ENCODE measurements around the gene PITRM1. TPM values are rescaled to one million over a fixed set of nuclear protein-coding genes. Genes with fewer than 3 reads are reported as not detected.
A peak's percentile ranks its signal among the peaks of the same experiment; 100 is the strongest.
"Not testable (repeated sequence)": the region's sequence is repeated elsewhere in the genome, so short reads cannot be mapped to it uniquely, and the experiment has no call there.

Gene PITRM1
- 100 to 1,000 TPM in 2 of 6 donors, 10 to 100 TPM in 4; 63.4 to 216 (median 77.5) TPM for total RNA-seq

GRCh38 chr10:3172446-3173170 is at the start of gene PITRM1:
TSS of gene PITRM1 (minus strand) at chr10:3172782. CDS start at chr10:3172772, 10 bp downstream.
- Histone ChIP-seq H3K9me3 (no peaks in the 10 kb centered on the region), H3K27me3 (no peaks in the 10 kb centered on the region), H3K36me3 (peaks cover 4 to 25% (median 22%) of the 10 kb centered on the region in 4 donors), H3K4me1 (peaks cover 11 to 27% (median 14%) of the 10 kb centered on the region in 4 donors), H3K4me3 (peak within 1 kb of the TSS; percentile 65 to 96 (median 94)), H3K27ac (peak within 1 kb of the TSS; percentile 88 to 95 (median 89))
- WGBS, 2 donors = 0% methylated on average over 18 to 24 of the region's 73 CpGs
- TF ChIP-seq EP300 (IDR thresholded peaks at IDR 0.05) = peak in 1 of 4 donors; percentile 79
- TF ChIP-seq POLR2A (IDR thresholded peaks at IDR 0.05) = peak; percentile 88 to 99 (median 98)
- no peak for TF ChIP-seq CTCF (IDR thresholded peaks at IDR 0.05)
- TF ChIP-seq POLR2AphosphoS5 (IDR thresholded peaks at IDR 0.05) = peak; percentile 100
- DNase-seq (peak; percentile 99 to 100), ATAC-seq (ENCODE audit: low FRiP score in 2 of 2) (peak; percentile 97)

- ATAC-seq (ENCODE audit: low FRiP score in 2 of 2) = no peak
- Histone ChIP-seq H3K36me3 (no peaks in the 10 kb centered on the region), H3K4me1 (no peaks in the 10 kb centered on the region), H3K27me3 (no peaks in the 10 kb centered on the region), H3K27ac (no peak overlapping the region), H3K9me3 (no peaks in the 10 kb centered on the region), H3K4me3 (no peak overlapping the region)
- no peak for TF ChIP-seq POLR2A (IDR thresholded peaks at IDR 0.05)
- TF ChIP-seq EP300 (IDR thresholded peaks at IDR 0.05) = no peak
- TF ChIP-seq POLR2AphosphoS5 (IDR thresholded peaks at IDR 0.05) = no peak
- TF ChIP-seq CTCF (IDR thresholded peaks at IDR 0.05) = no peak
- DNase-seq = no peak
- WGBS, 2 donors = 80 to 82% methylated on average over 10 of the region's 10 CpGs
Observed at GRCh38 chr10:3222068-3222467, 49.5 kb upstream of the PITRM1 start.

GRCh38 chr10:3221601-3222000 is 49.0 kb upstream of the PITRM1 start:
- no CpG with 5 or more reads among the region's 2 CpGs for WGBS, 2 donors
- not testable (repeated sequence) for DNase-seq; H3K4me1 ChIP-seq; H3K27ac ChIP-seq; H3K4me3 ChIP-seq; H3K36me3 ChIP-seq; ATAC-seq (ENCODE audit: low FRiP score in 2 of 2); H3K27me3 ChIP-seq; H3K9me3 ChIP-seq

GRCh38 chr10:3220853-3221252 is 48.3 kb upstream of the PITRM1 start:
- TF ChIP-seq EP300 (IDR thresholded peaks at IDR 0.05) (no peak), CTCF (IDR thresholded peaks at IDR 0.05) (no peak), POLR2AphosphoS5 (IDR thresholded peaks at IDR 0.05) (no peak), POLR2A (IDR thresholded peaks at IDR 0.05) (no peak)
- DNase-seq (no peak), ATAC-seq (ENCODE audit: low FRiP score in 2 of 2) (no peak)
- no peak overlapping the region for H3K27ac ChIP-seq
- no peaks in the 10 kb centered on the region for H3K9me3 ChIP-seq
- no peak overlapping the region for H3K4me3 ChIP-seq
- H3K36me3 ChIP-seq = no peaks in the 10 kb centered on the region
- H3K27me3 ChIP-seq = no peaks in the 10 kb centered on the region
- H3K4me1 ChIP-seq = no peaks in the 10 kb centered on the region

- H3K4me1 ChIP-seq; DNase-seq; H3K36me3 ChIP-seq; H3K4me3 ChIP-seq; H3K9me3 ChIP-seq; ATAC-seq (ENCODE audit: low FRiP score in 2 of 2); H3K27me3 ChIP-seq; H3K27ac ChIP-seq: not testable (repeated sequence)
- WGBS, 2 donors = 93 to 94% methylated on average over 5 of the region's 5 CpGs
Observed at GRCh38 chr10:3219021-3219628, 46.5 kb upstream of the PITRM1 start.

- no peak for TF ChIP-seq CTCF (IDR thresholded peaks at IDR 0.05)
- no peak for TF ChIP-seq EP300 (IDR thresholded peaks at IDR 0.05)
- no peak for TF ChIP-seq POLR2A (IDR thresholded peaks at IDR 0.05)
- no peak for TF ChIP-seq POLR2AphosphoS5 (IDR thresholded peaks at IDR 0.05)
- DNase-seq (no peak), ATAC-seq (ENCODE audit: low FRiP score in 2 of 2) (no peak)
- WGBS, 2 donors = 90 to 91% methylated on average over 12 of the region's 12 CpGs
- Histone ChIP-seq H3K9me3 (no peaks in the 10 kb centered on the region), H3K27ac (no peak overlapping the region), H3K27me3 (no peaks in the 10 kb centered on the region), H3K36me3 (no peaks in the 10 kb centered on the region), H3K4me1 (no peaks in the 10 kb centered on the region), H3K4me3 (no peak overlapping the region)
Observed at GRCh38 chr10:3217853-3218252, 45.3 kb upstream of the PITRM1 start.

Data from upper lobe of left lung (tissue), 6 donors.